Measurements from ENCODE around the gene TNFAIP1. TPM values are rescaled to one million over a fixed set of nuclear protein-coding genes. Genes with fewer than 3 reads are reported as not detected.

Gene TNFAIP1
- polyA plus RNA-seq, 1 experiment, result 51.2 TPM

DNA sequence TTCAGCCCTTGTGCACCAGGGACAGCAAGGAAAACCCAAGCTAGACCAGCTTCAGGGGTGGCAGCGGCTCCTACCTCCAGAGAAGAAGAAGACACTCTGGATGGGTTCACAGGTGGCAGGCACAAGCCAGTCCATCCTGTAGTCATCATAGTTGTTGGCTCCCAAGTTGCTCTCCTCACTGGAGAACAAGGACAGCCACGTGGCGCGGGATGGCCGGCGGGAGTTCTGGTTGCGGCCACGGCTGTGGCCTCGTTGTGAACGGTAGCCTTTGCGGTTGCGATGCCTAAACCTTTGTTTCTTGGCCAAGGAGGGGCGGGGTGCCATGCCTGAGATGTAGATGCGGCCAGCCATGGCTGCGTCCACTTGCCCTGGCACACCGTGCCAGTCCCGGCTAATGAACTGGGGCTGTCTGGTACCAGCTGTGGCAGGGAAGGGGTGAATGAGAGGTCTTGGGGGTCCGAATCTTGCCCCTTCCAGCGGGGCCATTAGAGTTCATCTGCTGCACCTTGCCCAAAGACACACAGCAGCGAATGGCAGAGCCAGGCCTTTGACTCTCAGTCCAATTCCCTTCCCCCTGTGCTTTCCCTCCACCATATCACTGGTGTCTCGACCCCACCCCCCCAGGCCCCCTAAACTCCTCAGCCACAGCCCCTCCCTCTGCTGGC, 32.2 kb downstream of the TNFAIP1 start:
- no peak overlapping the region for H3K27ac ChIP-seq (ENCODE audit: low read depth, low read length)
- no peaks in the 10 kb centered on the region for H3K27me3 ChIP-seq (ENCODE audit: control insufficient read depth, insufficient read depth, low read length)
- ChIA-PET CTCF (interaction anchor here (1.1 kb wide), 1 partner anchor 10 kb away, joined by 4 read pairs; the partner anchor contains the start of gene POLDIP2), POLR2A (interaction anchor here (1.4 to 1.6 kb wide), 2 partner anchors 10 to 32 kb away, joined by 4 to 5 read pairs; partner anchors contain the start of genes IFT20, POLDIP2 and TNFAIP1)
- DNase-seq (ENCODE audit: low read depth, low spot score), result no peak
- H3K9me3 ChIP-seq (ENCODE audit: control insufficient read depth, insufficient read depth, low read length), result no peaks in the 10 kb centered on the region; the same call in 1 of the 2 replicates
- TF ChIP-seq, protein P1, sequence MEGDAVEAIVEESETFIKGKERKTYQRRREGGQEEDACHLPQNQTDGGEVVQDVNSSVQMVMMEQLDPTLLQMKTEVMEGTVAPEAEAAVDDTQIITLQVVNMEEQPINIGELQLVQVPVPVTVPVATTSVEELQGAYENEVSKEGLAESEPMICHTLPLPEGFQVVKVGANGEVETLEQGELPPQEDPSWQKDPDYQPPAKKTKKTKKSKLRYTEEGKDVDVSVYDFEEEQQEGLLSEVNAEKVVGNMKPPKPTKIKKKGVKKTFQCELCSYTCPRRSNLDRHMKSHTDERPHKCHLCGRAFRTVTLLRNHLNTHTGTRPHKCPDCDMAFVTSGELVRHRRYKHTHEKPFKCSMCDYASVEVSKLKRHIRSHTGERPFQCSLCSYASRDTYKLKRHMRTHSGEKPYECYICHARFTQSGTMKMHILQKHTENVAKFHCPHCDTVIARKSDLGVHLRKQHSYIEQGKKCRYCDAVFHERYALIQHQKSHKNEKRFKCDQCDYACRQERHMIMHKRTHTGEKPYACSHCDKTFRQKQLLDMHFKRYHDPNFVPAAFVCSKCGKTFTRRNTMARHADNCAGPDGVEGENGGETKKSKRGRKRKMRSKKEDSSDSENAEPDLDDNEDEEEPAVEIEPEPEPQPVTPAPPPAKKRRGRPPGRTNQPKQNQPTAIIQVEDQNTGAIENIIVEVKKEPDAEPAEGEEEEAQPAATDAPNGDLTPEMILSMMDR (IDR thresholded peaks at IDR 0.05; ENCODE audit: low read depth, low read length), result no peak
- no peak overlapping the region for H3K4me3 ChIP-seq (ENCODE audit: low read depth, low read length)

DNA sequence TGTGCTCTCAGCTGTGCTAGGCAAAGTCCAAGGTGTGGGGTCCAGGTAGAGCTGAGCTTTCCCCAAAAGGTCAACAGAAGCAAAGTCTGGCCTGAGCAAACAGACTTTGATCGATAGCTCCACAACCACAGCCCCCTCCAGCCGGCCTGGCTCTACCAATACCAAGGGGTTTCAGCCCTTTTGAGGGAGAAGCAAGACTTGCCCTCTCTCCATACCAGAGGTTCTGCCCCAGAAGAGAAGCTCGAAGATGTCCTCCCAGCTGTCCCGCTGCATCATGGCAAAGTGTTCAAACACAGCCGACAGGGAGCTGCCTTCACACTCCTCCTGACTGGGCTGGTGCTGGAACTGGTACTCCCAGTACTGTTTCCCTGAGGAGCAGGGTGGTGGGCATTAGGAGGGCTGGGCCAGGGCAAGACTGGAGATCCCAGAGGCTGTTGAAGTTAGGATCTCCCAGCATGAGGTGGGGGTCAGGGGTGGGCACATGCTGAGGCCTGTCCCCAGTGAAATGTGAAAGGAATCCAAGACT, 32.8 kb downstream of the TNFAIP1 start:
- Histone ChIP-seq H3K27me3 (ENCODE audit: control insufficient read depth, insufficient read depth, low read length) (no peaks in the 10 kb centered on the region), H3K9me3 (ENCODE audit: control insufficient read depth, insufficient read depth, low read length) (no peaks in the 10 kb centered on the region; the same call in 1 of the 2 replicates), H3K27ac (ENCODE audit: low read depth, low read length) (no peak overlapping the region), H3K4me3 (ENCODE audit: low read depth, low read length) (no peak overlapping the region)
- no peak for DNase-seq (ENCODE audit: low read depth, low spot score)
- POLR2A ChIA-PET, result interaction anchor here (1.4 to 3.8 kb wide), 3 partner anchors 11 to 33 kb away, joined by 4 to 17 read pairs (median 5); partner anchors contain the start of genes IFT20, POLDIP2 and TNFAIP1
- CTCF ChIA-PET, result interaction anchor here (0.7 kb wide), 1 partner anchor 8 kb away, joined by 3 read pairs; no protein-coding TSS in a partner anchor
- TF ChIP-seq, protein P1 (IDR thresholded peaks at IDR 0.05; ENCODE audit: low read depth, low read length), result no peak

DNA sequence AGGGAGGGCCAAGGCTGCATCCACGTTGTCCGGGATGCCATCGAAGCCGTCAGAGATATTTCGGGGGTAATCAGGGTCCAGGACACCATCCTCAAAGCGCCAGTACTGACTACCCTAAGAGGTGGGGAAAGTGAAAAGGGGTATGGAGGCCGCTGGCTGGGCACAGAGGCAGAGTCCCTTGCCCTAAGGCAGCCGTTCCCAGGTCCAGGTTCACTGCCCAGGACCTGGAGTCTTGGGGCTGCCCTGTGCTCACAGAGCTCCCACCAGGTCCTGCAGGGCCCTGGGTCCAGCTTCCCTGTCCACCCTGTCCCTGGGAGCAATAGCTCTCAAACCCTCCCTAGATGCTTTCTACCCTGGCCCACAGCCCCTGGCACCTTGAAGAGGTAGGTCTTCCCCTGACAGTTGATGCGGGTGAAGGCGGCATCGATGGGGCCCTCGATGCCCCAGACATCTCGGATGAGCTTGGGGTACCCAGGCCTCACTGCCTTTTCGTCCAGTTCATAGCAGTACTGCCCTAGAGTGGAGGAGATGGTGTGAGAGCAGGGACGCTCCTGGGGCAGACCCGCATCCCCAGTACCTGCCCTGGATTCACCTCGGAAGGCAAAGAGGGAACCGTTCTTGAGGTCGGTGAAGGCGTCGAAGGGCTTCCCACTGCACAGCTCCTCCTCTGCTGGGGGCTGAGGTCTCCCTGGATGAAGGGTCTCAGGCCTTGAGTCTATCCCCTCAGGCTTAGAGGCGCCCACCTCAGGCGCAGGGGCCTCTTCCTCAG, 33.5 kb downstream of the TNFAIP1 start:
- TF ChIP-seq, protein P1 (IDR thresholded peaks at IDR 0.05; ENCODE audit: low read depth, low read length), result no peak
- POLR2A ChIA-PET, result interaction anchor here (3.8 kb wide), 1 partner anchor 11 kb away, joined by 17 read pairs; the partner anchor contains the start of gene POLDIP2
- CTCF ChIA-PET, result interaction anchor here (0.5 to 0.7 kb wide), 2 partner anchors 8 to 111 kb away, joined by 3 to 4 read pairs; no protein-coding TSS in a partner anchor
- DNase-seq (ENCODE audit: low read depth, low spot score), result no peak
- H3K27ac ChIP-seq (ENCODE audit: low read depth, low read length), result no peak overlapping the region
- H3K4me3 ChIP-seq (ENCODE audit: low read depth, low read length), result no peak overlapping the region
- no peaks in the 10 kb centered on the region; the same call in 1 of the 2 replicates for H3K9me3 ChIP-seq (ENCODE audit: control insufficient read depth, insufficient read depth, low read length)
- no peaks in the 10 kb centered on the region for H3K27me3 ChIP-seq (ENCODE audit: control insufficient read depth, insufficient read depth, low read length)

DNA sequence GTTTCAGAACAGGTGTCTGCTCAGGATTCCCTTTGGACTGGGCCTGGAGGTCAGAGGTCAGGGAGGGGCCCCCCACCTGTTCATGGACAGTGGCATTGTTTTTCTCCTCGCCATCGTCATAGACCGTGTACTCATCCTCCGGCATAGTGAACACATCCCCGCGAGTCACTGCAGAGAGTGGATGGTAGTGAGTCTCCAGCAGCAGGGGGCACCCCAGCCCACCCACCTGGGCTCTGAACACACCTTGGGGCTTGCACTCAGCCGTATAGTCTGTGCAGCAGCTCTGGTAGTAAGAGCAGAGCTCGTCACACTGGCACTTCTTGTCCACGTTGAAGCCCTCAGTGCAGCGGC, 34.1 kb downstream of the TNFAIP1 start:
- ChIA-PET CTCF (interaction anchor here (1.4 kb wide), 1 partner anchor 47 kb away, joined by 4 read pairs; no protein-coding TSS in a partner anchor), POLR2A (interaction anchor here (0.7 to 3.8 kb wide), 2 partner anchors 12 to 34 kb away, joined by 4 to 17 read pairs; partner anchors contain the start of genes IFT20, POLDIP2 and TNFAIP1)
- TF ChIP-seq, protein P1 (IDR thresholded peaks at IDR 0.05; ENCODE audit: low read depth, low read length), result no peak
- Histone ChIP-seq H3K27ac (ENCODE audit: low read depth, low read length) (no peak overlapping the region), H3K9me3 (ENCODE audit: control insufficient read depth, insufficient read depth, low read length) (no peaks in the 10 kb centered on the region; the same call in 1 of the 2 replicates), H3K27me3 (ENCODE audit: control insufficient read depth, insufficient read depth, low read length) (no peaks in the 10 kb centered on the region), H3K4me3 (ENCODE audit: low read depth, low read length) (no peak overlapping the region)
- no peak for DNase-seq (ENCODE audit: low read depth, low spot score)

Data from AG04450 (cell line).